ENCODE results near the gene ATG10. TPM values are rescaled to one million over a fixed set of nuclear protein-coding genes. Genes with fewer than 3 reads are reported as not detected.
A peak's percentile ranks its signal among the peaks of the same experiment; 100 is the strongest.

Gene ATG10
- total and polyA plus RNA-seq, 2 of the 8 experiments (the other 6 are each of a cell fraction or from before 2014, with no cell fraction given): 3.7 to 8.8 TPM

- no peak overlapping the region for H2AK5ac ChIP-seq (ENCODE audit: low read depth, low read length)
- H4K8ac ChIP-seq (ENCODE audit: extremely low read depth, insufficient read depth, low read length): no peak overlapping the region
- no peaks in the 10 kb centered on the region for H3K79me2 ChIP-seq (ENCODE audit: control insufficient read depth in 1 of 2, insufficient read depth in 2 of 2, low read length in 2 of 2)
- no peaks in the 10 kb centered on the region for H3K9me3 ChIP-seq (ENCODE audit: insufficient read depth in 2 of 2, low read depth in 1 of 2, low read length in 1 of 2)
- peak overlapping the region; percentile 67 for H4K91ac ChIP-seq (replicated peaks; ENCODE audit: insufficient read length, low read length)
- H3K4me1 ChIP-seq (replicated peaks in 1 of 4; ENCODE audit: control insufficient read depth in 3 of 4, insufficient read depth in 4 of 4, low read length in 3 of 4): peaks cover 0 to 6% (median 3%) of the 10 kb centered on the region in 4 experiments; a peak in 5 of 7 replicates
- no peaks in the 10 kb centered on the region for H3K36me3 ChIP-seq (ENCODE audit: control insufficient read depth in 2 of 4, insufficient read depth in 4 of 4, low read length in 3 of 4)
- no peak overlapping the region for H2BK120ac ChIP-seq (replicated peaks; ENCODE audit: low read depth, low read length)
- H3K4me3 ChIP-seq (ENCODE audit: extremely low read depth in 1 of 4, insufficient read depth in 2 of 4, low read depth in 3 of 4, low read length in 4 of 4): no peak overlapping the region
- no peak overlapping the region for H2AFZ ChIP-seq (ENCODE audit: low read length)
- no peak overlapping the region for H2BK12ac ChIP-seq (ENCODE audit: low read depth, low read length)
- no peaks in the 10 kb centered on the region for H3K79me1 ChIP-seq (ENCODE audit: low read depth, low read length)
- H4K5ac ChIP-seq (ENCODE audit: insufficient read length, low read depth, low read length): no peak overlapping the region
- ChIA-PET POLR2A (ENCODE audit: partially characterized antibody) (interaction anchor here (0.7 to 2.4 kb wide), 4 partner anchors 18 to 313 kb away, joined by 4 to 7 read pairs (median 4); partner anchors contain the start of gene RPS23), CTCF (ENCODE audit: partially characterized antibody) (interaction anchor here (0.6 to 2.6 kb wide), 46 partner anchors 9 to 822 kb away, joined by 3 to 19 read pairs (median 4); no protein-coding TSS in a partner anchor)
- DNase-seq (ENCODE audit: low read depth in 1 of 2, low spot score in 2 of 2) (no peak), FAIRE-seq (no peak)
- no peaks in the 10 kb centered on the region for H3K27me3 ChIP-seq (replicated peaks in 1 of 4; ENCODE audit: control insufficient read depth in 3 of 4, extremely low read depth in 1 of 4, insufficient read depth in 3 of 4, low read length in 3 of 4)
- no peak overlapping the region for H3K4me2 ChIP-seq (ENCODE audit: insufficient read depth in 1 of 2, low read depth in 2 of 2, low read length in 2 of 2)
- no peaks in the 10 kb centered on the region for H4K20me1 ChIP-seq (replicated peaks in 1 of 2; ENCODE audit: control insufficient read depth in 1 of 2, insufficient read depth in 2 of 2, low read length in 2 of 2)
- no peak overlapping the region for H3K4ac ChIP-seq (replicated peaks; ENCODE audit: insufficient read length, low read depth, low read length)
- H2BK5ac ChIP-seq (ENCODE audit: low read depth, low read length): no peak overlapping the region
- no peaks in the 10 kb centered on the region; the same call in 1 of the 2 replicates for H3K23me2 ChIP-seq (ENCODE audit: low read depth, low read length)
- TF ChIP-seq RAD21 (IDR thresholded peaks at IDR 0.05 in 1 of 2, conservative IDR thresholded peaks at IDR 0.05 in 1 of 2; ENCODE audit: low read depth in 2 of 2, low read length in 2 of 2): peak; percentile 22 to 31; a peak in 2 of 4 replicates
- TF ChIP-seq POLR2A (IDR thresholded peaks at IDR 0.05; ENCODE audit: control extremely low read depth in 1 of 2, low read depth in 2 of 2, low read length in 2 of 2): no peak
- TF ChIP-seq HDAC6 (IDR thresholded peaks at IDR 0.05; ENCODE audit: low read depth, low read length): no peak
- TF ChIP-seq, protein P1, sequence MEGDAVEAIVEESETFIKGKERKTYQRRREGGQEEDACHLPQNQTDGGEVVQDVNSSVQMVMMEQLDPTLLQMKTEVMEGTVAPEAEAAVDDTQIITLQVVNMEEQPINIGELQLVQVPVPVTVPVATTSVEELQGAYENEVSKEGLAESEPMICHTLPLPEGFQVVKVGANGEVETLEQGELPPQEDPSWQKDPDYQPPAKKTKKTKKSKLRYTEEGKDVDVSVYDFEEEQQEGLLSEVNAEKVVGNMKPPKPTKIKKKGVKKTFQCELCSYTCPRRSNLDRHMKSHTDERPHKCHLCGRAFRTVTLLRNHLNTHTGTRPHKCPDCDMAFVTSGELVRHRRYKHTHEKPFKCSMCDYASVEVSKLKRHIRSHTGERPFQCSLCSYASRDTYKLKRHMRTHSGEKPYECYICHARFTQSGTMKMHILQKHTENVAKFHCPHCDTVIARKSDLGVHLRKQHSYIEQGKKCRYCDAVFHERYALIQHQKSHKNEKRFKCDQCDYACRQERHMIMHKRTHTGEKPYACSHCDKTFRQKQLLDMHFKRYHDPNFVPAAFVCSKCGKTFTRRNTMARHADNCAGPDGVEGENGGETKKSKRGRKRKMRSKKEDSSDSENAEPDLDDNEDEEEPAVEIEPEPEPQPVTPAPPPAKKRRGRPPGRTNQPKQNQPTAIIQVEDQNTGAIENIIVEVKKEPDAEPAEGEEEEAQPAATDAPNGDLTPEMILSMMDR (IDR thresholded peaks at IDR 0.05; ENCODE audit: control extremely low read depth in 1 of 3, insufficient read depth in 1 of 3, low read depth in 1 of 3, low read length in 3 of 3): peak in 1 of 3 experiments; percentile 11; a peak in 1 of 4 replicates
- TF ChIP-seq, protein P2, sequence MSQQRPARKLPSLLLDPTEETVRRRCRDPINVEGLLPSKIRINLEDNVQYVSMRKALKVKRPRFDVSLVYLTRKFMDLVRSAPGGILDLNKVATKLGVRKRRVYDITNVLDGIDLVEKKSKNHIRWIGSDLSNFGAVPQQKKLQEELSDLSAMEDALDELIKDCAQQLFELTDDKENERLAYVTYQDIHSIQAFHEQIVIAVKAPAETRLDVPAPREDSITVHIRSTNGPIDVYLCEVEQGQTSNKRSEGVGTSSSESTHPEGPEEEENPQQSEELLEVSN (IDR thresholded peaks at IDR 0.05): peak; percentile 66
- TF ChIP-seq, protein P3, sequence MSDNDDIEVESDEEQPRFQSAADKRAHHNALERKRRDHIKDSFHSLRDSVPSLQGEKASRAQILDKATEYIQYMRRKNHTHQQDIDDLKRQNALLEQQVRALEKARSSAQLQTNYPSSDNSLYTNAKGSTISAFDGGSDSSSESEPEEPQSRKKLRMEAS (IDR thresholded peaks at IDR 0.05): peak; percentile 69; the same call in 1 of the 2 replicates
- H2BK15ac ChIP-seq (ENCODE audit: low read length): no peak overlapping the region
- H3K14ac ChIP-seq (ENCODE audit: insufficient read length): no peak overlapping the region
- H3K56ac ChIP-seq (replicated peaks; ENCODE audit: insufficient read length, low read depth, low read length): no peak overlapping the region
- H3K9ac ChIP-seq (replicated peaks in 1 of 4; ENCODE audit: extremely low read depth in 1 of 4, low read depth in 3 of 4, low read length in 3 of 4): no peak overlapping the region
- H3K27ac ChIP-seq (ENCODE audit: low read depth, low read length): no peak overlapping the region
- WGBS, 2 experiments (ENCODE audit: extremely low coverage in 1 of 2, insufficient coverage in 1 of 2, insufficient read length in 1 of 2, insufficient replicate concordance in 2 of 2, low coverage in 1 of 2, low lambda C conversion rate in 2 of 2, missing lambda C conversion rate in 1 of 2): 74% methylated on average over 3 of the region's 3 CpGs; no CpG with 5 or more reads in 1 of the 2 experiments
- H3K18ac ChIP-seq (ENCODE audit: extremely low read depth, low read length): no peak overlapping the region
- H2BK20ac ChIP-seq (ENCODE audit: low read length): no peak overlapping the region
- H3K23ac ChIP-seq (ENCODE audit: insufficient read length): no peak overlapping the region
Observed at GRCh38 chr5:82164977-82165713, 193.3 kb downstream of the ATG10 start.

Data from H1 (cell line).